Stimulated activated CD4-positive, alpha-beta T cell treated with anti-CD3 and anti-CD28 coated beads, Interleukin-1b, Interleukin-23, amount 100 ng/mL, for 1 hour (primary cell): ENCODE measurements around the gene NKAIN2.
"Not testable (repeated sequence)": the region's sequence is repeated elsewhere in the genome, so short reads cannot be mapped to it uniquely, and the experiment has no call there.

Source experiments
- DNase-seq, 2 donors: peaks; one replicate each; pipeline ENCODE4 v3.0.0-alpha.2; 2020; ENCODE audit warnings: low read depth in 2 of 2

NKAIN2 gene

GRCh38 chr6:124679387-124679786 is 875.7 kb downstream of the NKAIN2 start:
- DNase-seq: no peak

GRCh38 chr6:124682751-124683150 is 879.1 kb downstream of the NKAIN2 start:
- no peak for DNase-seq

- DNase-seq: no peak
Observed at GRCh38 chr6:124683507-124683906, 879.8 kb downstream of the NKAIN2 start.

GRCh38 chr6:124684621-124685020 is 881.0 kb downstream of the NKAIN2 start:
- no peak for DNase-seq

- no peak for DNase-seq
Observed at GRCh38 chr6:124688369-124688768, 884.7 kb downstream of the NKAIN2 start.

- no peak for DNase-seq
Observed at GRCh38 chr6:124694139-124694705, 890.6 kb downstream of the NKAIN2 start.

GRCh38 chr6:124699038-124699437 is 895.4 kb downstream of the NKAIN2 start:
- DNase-seq: no peak

- no peak for DNase-seq
Observed at GRCh38 chr6:124703541-124703940, 899.9 kb downstream of the NKAIN2 start.

- DNase-seq: not testable (repeated sequence)
Observed at GRCh38 chr6:124712532-124712931, 908.9 kb downstream of the NKAIN2 start.

GRCh38 chr6:124714728-124715127 is 911.1 kb downstream of the NKAIN2 start:
- DNase-seq: no peak

- no peak for DNase-seq
Observed at GRCh38 chr6:124719913-124720312, 916.2 kb downstream of the NKAIN2 start.

- DNase-seq: no peak
Observed at GRCh38 chr6:124721331-124721730, 917.7 kb downstream of the NKAIN2 start.

GRCh38 chr6:124722141-124722878 is 918.6 kb downstream of the NKAIN2 start:
- DNase-seq: no peak

GRCh38 chr6:124723671-124724070 is 920.0 kb downstream of the NKAIN2 start:
- DNase-seq: no peak

GRCh38 chr6:124737804-124738203 is 934.1 kb downstream of the NKAIN2 start:
- not testable (repeated sequence) for DNase-seq

GRCh38 chr6:124738482-124738881 is 934.8 kb downstream of the NKAIN2 start:
- DNase-seq: no peak

GRCh38 chr6:124741341-124741740 is 937.7 kb downstream of the NKAIN2 start:
- DNase-seq: no peak

- no peak for DNase-seq
Observed at GRCh38 chr6:124742971-124743370, 939.3 kb downstream of the NKAIN2 start.

GRCh38 chr6:124743420-124743819 is 939.8 kb downstream of the NKAIN2 start:
- DNase-seq: no peak

- no peak for DNase-seq
Observed at GRCh38 chr6:124747349-124747748, 943.7 kb downstream of the NKAIN2 start.

GRCh38 chr6:124748778-124749177 is 945.1 kb downstream of the NKAIN2 start:
- DNase-seq: no peak

- no peak for DNase-seq
Observed at GRCh38 chr6:124753001-124753400, 949.3 kb downstream of the NKAIN2 start.

GRCh38 chr6:124753562-124754105 is 950.0 kb downstream of the NKAIN2 start:
- DNase-seq: no peak
